ENCODE results near the gene CASP8. TPM values are rescaled to one million over a fixed set of nuclear protein-coding genes. Genes with fewer than 3 reads are reported as not detected.

Gene CASP8
- total RNA-seq, 1 donor from 2014 or later, result 14.2 TPM

GRCh38 chr2:201220102-201220570 is 40.2 kb upstream of the CASP8 start:
- no peak for DNase-seq (ENCODE audit: low read depth)
- Histone ChIP-seq H3K36me3 (ENCODE audit: control insufficient read depth, insufficient read depth, low read length) (no peaks in the 10 kb centered on the region), H3K27me3 (ENCODE audit: control insufficient read depth, insufficient read depth, low read length) (no peaks in the 10 kb centered on the region), H3K4me3 (ENCODE audit: low read depth, low read length) (no peak overlapping the region)
- no peak for TF ChIP-seq CTCF (IDR thresholded peaks at IDR 0.05; ENCODE audit: insufficient read depth, low read length, poor library complexity, severe bottlenecking)

- TF ChIP-seq CTCF (IDR thresholded peaks at IDR 0.05; ENCODE audit: insufficient read depth, low read length, poor library complexity, severe bottlenecking), result no peak
- H3K4me3 ChIP-seq (ENCODE audit: low read depth, low read length), result no peak overlapping the region
- DNase-seq (ENCODE audit: low read depth), result no peak
- H3K36me3 ChIP-seq (ENCODE audit: control insufficient read depth, insufficient read depth, low read length), result no peaks in the 10 kb centered on the region
- no peaks in the 10 kb centered on the region for H3K27me3 ChIP-seq (ENCODE audit: control insufficient read depth, insufficient read depth, low read length)
These were observed 37.0 kb upstream of the CASP8 start for GRCh38 chr2:201223089-201224073.

- DNase-seq (ENCODE audit: low read depth), result no peak
- Histone ChIP-seq H3K27me3 (ENCODE audit: control insufficient read depth, insufficient read depth, low read length) (no peaks in the 10 kb centered on the region), H3K36me3 (ENCODE audit: control insufficient read depth, insufficient read depth, low read length) (no peaks in the 10 kb centered on the region), H3K4me3 (ENCODE audit: low read depth, low read length) (no peak overlapping the region)
- no peak for TF ChIP-seq CTCF (IDR thresholded peaks at IDR 0.05; ENCODE audit: insufficient read depth, low read length, poor library complexity, severe bottlenecking)
These were observed 31.9 kb upstream of the CASP8 start for GRCh38 chr2:201228271-201228911.

GRCh38 chr2:201228912-201229290 is 31.4 kb upstream of the CASP8 start:
- no peak for TF ChIP-seq CTCF (IDR thresholded peaks at IDR 0.05; ENCODE audit: insufficient read depth, low read length, poor library complexity, severe bottlenecking)
- no peak for DNase-seq (ENCODE audit: low read depth)
- no peak overlapping the region for H3K4me3 ChIP-seq (ENCODE audit: low read depth, low read length)
- H3K36me3 ChIP-seq (ENCODE audit: control insufficient read depth, insufficient read depth, low read length), result no peaks in the 10 kb centered on the region
- no peaks in the 10 kb centered on the region for H3K27me3 ChIP-seq (ENCODE audit: control insufficient read depth, insufficient read depth, low read length)

- Histone ChIP-seq H3K36me3 (ENCODE audit: control insufficient read depth, insufficient read depth, low read length) (no peaks in the 10 kb centered on the region), H3K4me3 (ENCODE audit: low read depth, low read length) (no peak overlapping the region), H3K27me3 (ENCODE audit: control insufficient read depth, insufficient read depth, low read length) (no peaks in the 10 kb centered on the region)
- TF ChIP-seq CTCF (IDR thresholded peaks at IDR 0.05; ENCODE audit: insufficient read depth, low read length, poor library complexity, severe bottlenecking), result peak; percentile 94
- peak; percentile 77 for DNase-seq (ENCODE audit: low read depth)
These were observed 28.4 kb upstream of the CASP8 start for GRCh38 chr2:201231781-201232466.

All from kidney epithelial cell (primary cell).